Femur (tissue), 1 donor: ENCODE measurements around the gene RILP.

ENCODE experiments used
- DNase-seq: peaks from one replicate; pipeline ENCODE4 v3.0.0-alpha.2; 2017

Gene RILP

GRCh38 chr17:1598399-1599095 is 51.1 kb downstream of the RILP start:
- no peak for DNase-seq

DNA sequence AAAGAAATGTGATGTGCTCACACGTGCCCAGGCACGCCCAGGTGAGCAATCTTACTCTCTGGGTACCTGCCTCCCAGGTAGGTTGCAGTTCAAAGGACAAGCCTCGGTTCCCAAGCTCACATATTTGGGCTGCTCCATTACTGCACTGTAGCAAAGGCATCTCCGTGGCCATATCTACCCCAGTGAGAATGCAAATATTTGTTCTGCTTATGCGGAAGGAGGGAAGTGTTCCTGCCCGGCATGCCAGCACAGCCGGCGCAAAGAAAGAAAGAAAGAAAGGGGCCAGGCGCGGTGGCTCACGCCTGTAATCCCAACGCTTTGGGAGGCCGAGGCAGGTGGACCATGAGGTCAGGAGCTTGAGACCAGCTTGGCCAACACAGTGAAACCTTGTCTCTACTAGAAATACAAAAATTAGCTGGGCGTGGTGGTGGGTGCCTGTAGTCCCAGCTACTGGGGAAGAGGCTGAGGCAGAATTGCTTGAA is 51.8 kb downstream of the RILP start:
- no peak for DNase-seq
